Activated CD4-positive, alpha-beta T cell treated with anti-CD3 and anti-CD28 coated beads for 36 hours (primary cell): ENCODE data around the gene TMEM163. TPM values are rescaled to one million over a fixed set of nuclear protein-coding genes. Genes with fewer than 3 reads are reported as not detected.
"Not testable (repeated sequence)": the region's sequence is repeated elsewhere in the genome, so short reads cannot be mapped to it uniquely, and the experiment has no call there.

Source experiments
- ATAC-seq: fragments of 200-7000 bp; cut with Tn5 transposase; one replicate; pipeline ENCODE4 v1.10.0; 2021; ENCODE audit warnings: mild to moderate bottlenecking, moderate library complexity
- CTCF ChIA-PET: fragments of 350-600 bp; sonication (Branson Sonifier 250); formaldehyde crosslinking; loops from one replicate; lab custom pipeline; 2021; ENCODE audit warnings: antibody characterized with exemption; lab: Charles Lee
- POLR2A ChIA-PET: fragments of 350-600 bp; sonication (Branson Sonifier 250); formaldehyde crosslinking; loops from one replicate; lab custom pipeline; 2021; ENCODE audit warnings: antibody characterized with exemption, inconsistent platforms; lab: Charles Lee
- DNase-seq: peaks from one replicate; pipeline ENCODE4 v3.0.0-alpha.2; 2020
- H3K27ac Mint-ChIP-seq: one replicate; pipeline ENCODE4 v1.8.0; 2021; ENCODE audit warnings: mixed read lengths
- H3K27me3 Mint-ChIP-seq: one replicate; pipeline ENCODE4 v1.8.0; 2021; ENCODE audit warnings: mixed read lengths
- H3K36me3 Mint-ChIP-seq: one replicate; pipeline ENCODE4 v1.8.0; 2021; ENCODE audit warnings: low read depth, mixed read lengths
- H3K4me1 Mint-ChIP-seq: one replicate; pipeline ENCODE4 v1.8.0; 2021; ENCODE audit warnings: mixed read lengths
- H3K4me3 Mint-ChIP-seq: one replicate; pipeline ENCODE4 v1.8.0; 2021; ENCODE audit warnings: mild to moderate bottlenecking, moderate library complexity, mixed read lengths
- H3K9me3 Mint-ChIP-seq: one replicate; pipeline ENCODE4 v1.8.0; 2021; ENCODE audit warnings: low read depth, mixed read lengths
- intact Hi-C, 2 experiments: fragments of 100-400 bp; cut with DNase I in 1 of 2; cut with micrococcal nuclease in 1 of 2; formaldehyde crosslinking; loops; one replicate each; pipeline versions ENCODE4 v1.14.2 to v1.15.1; 2022 to 2024; cut with DNase I, micrococcal nuclease
- total RNA-seq, 2 experiments: library from RNA; stranded (reverse); gene quantifications; one replicate each; pipeline ENCODE4 v1.2.3, GENCODE V29; 2021

Gene TMEM163
- total RNA-seq, 2 experiments from 2014 or later = 0.11 TPM; not detected in 1

GRCh38 chr2:134662751-134663150 lies 56.0 kb downstream of the TMEM163 start:
- DNase-seq (no peak), ATAC-seq (no peak)
- ChIA-PET CTCF (interaction anchor here (0.5 to 1.4 kb wide), 2 partner anchors 56 to 897 kb away, joined by 3 read pairs; partner anchors contain the start of gene TMEM163), POLR2A (interaction anchor here (1.0 kb wide), 1 partner anchor 34 kb away, joined by 4 read pairs; no protein-coding TSS in a partner anchor)
- Mint-ChIP-seq H3K27me3 (peaks cover 9% of the 10 kb centered on the region), H3K9me3 (no peaks in the 10 kb centered on the region), H3K36me3 (no peaks in the 10 kb centered on the region), H3K4me1 (peaks cover 41% of the 10 kb centered on the region), H3K4me3 (no peak overlapping the region), H3K27ac (no peak overlapping the region)
- intact Hi-C loops = loop anchor here in 1 of 2 experiments (10.0 kb wide), 1 partner anchor 538 kb away; no protein-coding TSS in a partner anchor

GRCh38 chr2:134660626-134661402 lies 58.0 kb downstream of the TMEM163 start:
- ChIA-PET CTCF (interaction anchor here (1.1 to 1.7 kb wide), 2 partner anchors 8 to 10 kb away, joined by 3 to 4 read pairs; no protein-coding TSS in a partner anchor), POLR2A (interaction anchor here (1.0 kb wide), 1 partner anchor 8 kb away, joined by 3 read pairs; no protein-coding TSS in a partner anchor)
- Mint-ChIP-seq H3K4me3 (no peak overlapping the region), H3K27me3 (peaks cover 2% of the 10 kb centered on the region), H3K9me3 (no peaks in the 10 kb centered on the region), H3K36me3 (no peaks in the 10 kb centered on the region), H3K4me1 (peaks cover 32% of the 10 kb centered on the region), H3K27ac (no peak overlapping the region)
- intact Hi-C loops = loop anchor here in 1 of 2 experiments (10.0 kb wide), 1 partner anchor 536 kb away; no protein-coding TSS in a partner anchor
- ATAC-seq = no peak
- no peak for DNase-seq

- ATAC-seq = no peak
- H3K9me3 Mint-ChIP-seq = no peaks in the 10 kb centered on the region
- CTCF ChIA-PET = interaction anchor here (0.6 to 1.7 kb wide), 4 partner anchors 9 to 81 kb away, joined by 3 to 4 read pairs (median 4); no protein-coding TSS in a partner anchor
- POLR2A ChIA-PET = no interaction called here
- no peak overlapping the region for H3K27ac Mint-ChIP-seq
- intact Hi-C loops = loop anchor here in 1 of 2 experiments (10.0 kb wide), 1 partner anchor 535 kb away; no protein-coding TSS in a partner anchor
- DNase-seq = no peak
- H3K27me3 Mint-ChIP-seq = peaks cover 2% of the 10 kb centered on the region
- H3K4me1 Mint-ChIP-seq = peaks cover 28% of the 10 kb centered on the region
- H3K36me3 Mint-ChIP-seq = no peaks in the 10 kb centered on the region
- H3K4me3 Mint-ChIP-seq = no peak overlapping the region
These were observed 59.1 kb downstream of the TMEM163 start for GRCh38 chr2:134659724-134660123.

- POLR2A ChIA-PET = no interaction called here
- intact Hi-C loops = no loop called here
- H3K27me3 Mint-ChIP-seq = no peaks in the 10 kb centered on the region
- ATAC-seq (no peak), DNase-seq (peak; percentile 57)
- H3K9me3 Mint-ChIP-seq = no peaks in the 10 kb centered on the region
- no peak overlapping the region for H3K27ac Mint-ChIP-seq
- H3K4me1 Mint-ChIP-seq = peaks cover 25% of the 10 kb centered on the region
- no peak overlapping the region for H3K4me3 Mint-ChIP-seq
- CTCF ChIA-PET = no interaction called here
- H3K36me3 Mint-ChIP-seq = no peaks in the 10 kb centered on the region
These were observed 61.0 kb downstream of the TMEM163 start for GRCh38 chr2:134657650-134658250.

- DNase-seq, H3K27ac Mint-ChIP-seq, intact Hi-C loops, H3K27me3 Mint-ChIP-seq, POLR2A ChIA-PET, H3K36me3 Mint-ChIP-seq, ATAC-seq, H3K9me3 Mint-ChIP-seq, H3K4me3 Mint-ChIP-seq: not testable (repeated sequence)
- H3K4me1 Mint-ChIP-seq = peaks cover 25% of the 10 kb centered on the region
- CTCF ChIA-PET = interaction anchor here (0.6 to 0.8 kb wide), 2 partner anchors 14 to 87 kb away, joined by 3 to 5 read pairs; no protein-coding TSS in a partner anchor
These were observed 62.4 kb downstream of the TMEM163 start for GRCh38 chr2:134656391-134656790.

- no peaks in the 10 kb centered on the region for H3K9me3 Mint-ChIP-seq
- no peak overlapping the region for H3K4me3 Mint-ChIP-seq
- H3K27ac Mint-ChIP-seq = no peak overlapping the region
- CTCF ChIA-PET = no interaction called here
- no peaks in the 10 kb centered on the region for H3K4me1 Mint-ChIP-seq
- DNase-seq (no peak), ATAC-seq (no peak)
- intact Hi-C loops = no loop called here
- POLR2A ChIA-PET = no interaction called here
- H3K27me3 Mint-ChIP-seq = no peaks in the 10 kb centered on the region
- H3K36me3 Mint-ChIP-seq = no peaks in the 10 kb centered on the region
These were observed 70.2 kb downstream of the TMEM163 start for GRCh38 chr2:134648586-134648985.

GRCh38 chr2:134647607-134648256 lies 71.1 kb downstream of the TMEM163 start:
- CTCF ChIA-PET = no interaction called here

GRCh38 chr2:134642938-134643337 lies 75.9 kb downstream of the TMEM163 start:
- peaks cover 7% of the 10 kb centered on the region for H3K27me3 Mint-ChIP-seq
- H3K4me3 Mint-ChIP-seq = no peak overlapping the region
- ATAC-seq = no peak
- H3K4me1 Mint-ChIP-seq = no peaks in the 10 kb centered on the region
- intact Hi-C loops = no loop called here
- no peaks in the 10 kb centered on the region for H3K36me3 Mint-ChIP-seq
- CTCF ChIA-PET = no interaction called here
- peaks cover 2% of the 10 kb centered on the region for H3K9me3 Mint-ChIP-seq
- POLR2A ChIA-PET = no interaction called here
- no peak for DNase-seq
- H3K27ac Mint-ChIP-seq = no peak overlapping the region

More at GRCh38 chr2:134647607-134648256, 71.1 kb downstream of the TMEM163 start:
- intact Hi-C loops = no loop called here
- H3K9me3 Mint-ChIP-seq = no peaks in the 10 kb centered on the region
- H3K4me1 Mint-ChIP-seq = no peaks in the 10 kb centered on the region
- H3K4me3 Mint-ChIP-seq = no peak overlapping the region
- DNase-seq = no peak
- H3K36me3 Mint-ChIP-seq = no peaks in the 10 kb centered on the region
- POLR2A ChIA-PET = no interaction called here
- H3K27ac Mint-ChIP-seq = no peak overlapping the region
- no peak for ATAC-seq
- no peaks in the 10 kb centered on the region for H3K27me3 Mint-ChIP-seq

- Mint-ChIP-seq H3K36me3 (no peaks in the 10 kb centered on the region), H3K9me3 (peaks cover 2% of the 10 kb centered on the region), H3K4me1 (no peaks in the 10 kb centered on the region), H3K27me3 (peaks cover 7% of the 10 kb centered on the region), H3K4me3 (no peak overlapping the region), H3K27ac (no peak overlapping the region)
- intact Hi-C loops = no loop called here
- ChIA-PET CTCF (no interaction called here), POLR2A (no interaction called here)
- DNase-seq = no peak
- ATAC-seq = no peak
These were observed 78.3 kb downstream of the TMEM163 start for GRCh38 chr2:134640494-134640893.

GRCh38 chr2:134639265-134639664 lies 79.5 kb downstream of the TMEM163 start:
- CTCF ChIA-PET = no interaction called here
- H3K27me3 Mint-ChIP-seq = peaks cover 7% of the 10 kb centered on the region
- no peak for ATAC-seq
- DNase-seq = no peak
- no peak overlapping the region for H3K4me3 Mint-ChIP-seq
- POLR2A ChIA-PET = no interaction called here
- H3K36me3 Mint-ChIP-seq = no peaks in the 10 kb centered on the region
- H3K27ac Mint-ChIP-seq = no peak overlapping the region
- peaks cover 2% of the 10 kb centered on the region for H3K9me3 Mint-ChIP-seq
- H3K4me1 Mint-ChIP-seq = no peaks in the 10 kb centered on the region
- intact Hi-C loops = no loop called here

- peaks cover 7% of the 10 kb centered on the region for H3K27me3 Mint-ChIP-seq
- H3K27ac Mint-ChIP-seq = no peak overlapping the region
- peaks cover 2% of the 10 kb centered on the region for H3K4me1 Mint-ChIP-seq
- no peaks in the 10 kb centered on the region for H3K9me3 Mint-ChIP-seq
- H3K36me3 Mint-ChIP-seq = no peaks in the 10 kb centered on the region
- ATAC-seq = no peak
- DNase-seq = no peak
- H3K4me3 Mint-ChIP-seq = no peak overlapping the region
- POLR2A ChIA-PET = no interaction called here
- CTCF ChIA-PET = no interaction called here
- intact Hi-C loops = no loop called here
These were observed 82.1 kb downstream of the TMEM163 start for GRCh38 chr2:134636714-134637113.
